Left renal cortex interstitium (tissue), 4 donors: Measurements from ENCODE around the gene ASAH2. TPM values are rescaled to one million over a fixed set of nuclear protein-coding genes. Genes with fewer than 3 reads are reported as not detected.
"Not testable (repeated sequence)": the region's sequence is repeated elsewhere in the genome, so short reads cannot be mapped to it uniquely, and the experiment has no call there.

Source experiments
- DNase-seq, 4 donors: peaks; one replicate each; pipeline ENCODE4 v3.0.0-alpha.2; 2013; ENCODE audit warnings: low read depth in 4 of 4, low spot score in 2 of 4, missing footprints in 1 of 4
- polyA plus RNA-seq, 4 donors: library from polyadenylated mRNA; unstranded; fragments of 120-200 nt; gene quantifications; one replicate each; pipeline ENCODE4 v1.2.1, GENCODE V29; 2013; ENCODE audit not compliant: insufficient read length in 4 of 4

The ASAH2 gene
- polyA plus RNA-seq: 1 to 10 TPM; 2.7 to 5.0 (median 3.4) TPM

DNA sequence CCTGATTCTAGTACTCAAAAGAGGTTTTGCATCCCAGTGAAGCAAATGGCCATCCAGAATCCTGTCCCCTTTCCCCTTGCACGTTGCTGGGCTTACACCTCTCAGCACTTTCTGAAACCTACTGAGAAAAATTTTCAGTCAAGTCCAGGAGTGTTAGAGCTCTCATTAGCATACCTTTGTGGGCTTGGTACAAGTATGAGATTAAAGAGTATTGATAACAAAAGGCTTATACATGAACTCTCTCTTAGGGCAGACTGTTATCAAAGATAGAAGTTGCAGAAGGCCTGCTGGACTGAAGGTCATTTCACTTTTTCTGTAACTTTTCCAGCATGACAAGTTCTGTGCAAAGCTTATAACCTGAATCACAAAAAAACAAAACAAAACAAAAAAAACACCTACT, at the start of gene ASAH2:
TSS of gene ASAH2 (minus strand) at position 123 of the 400 bp plus-strand sequence. CDS start 2,906 bp downstream, outside the sequence.
- DNase-seq: no peak

DNA sequence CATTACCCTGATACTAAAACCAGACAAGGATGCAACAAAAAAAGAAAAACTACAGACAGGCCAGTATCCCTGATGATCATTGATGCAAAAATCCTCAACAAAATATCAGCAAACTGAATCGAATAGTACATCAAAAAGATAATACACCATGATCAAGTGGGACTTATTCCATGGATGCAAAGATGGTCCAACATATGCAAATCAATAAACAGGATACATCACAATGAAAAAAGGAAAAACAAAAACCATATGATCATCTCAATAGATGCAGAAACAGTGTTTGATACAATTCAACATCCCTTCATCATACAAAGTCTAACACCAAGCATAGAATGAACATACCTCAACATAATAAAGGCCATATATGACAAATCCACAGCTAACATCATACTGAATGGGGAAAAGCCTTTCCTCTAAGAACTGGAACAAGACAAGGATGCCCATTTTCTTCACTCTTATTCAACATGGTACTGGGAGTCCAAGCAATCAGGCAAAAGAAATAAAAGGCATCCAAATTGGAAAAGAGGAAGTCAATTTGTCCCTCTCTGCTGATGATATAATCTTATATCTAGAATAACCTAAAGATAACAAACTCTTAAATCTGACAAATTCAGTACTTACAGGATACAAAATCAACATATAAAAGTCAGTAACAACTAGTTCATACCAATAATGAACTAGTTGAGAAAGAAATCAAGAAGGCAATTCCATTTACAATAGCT, 48.8 kb upstream of the ASAH2 start:
- no peak for DNase-seq

DNA sequence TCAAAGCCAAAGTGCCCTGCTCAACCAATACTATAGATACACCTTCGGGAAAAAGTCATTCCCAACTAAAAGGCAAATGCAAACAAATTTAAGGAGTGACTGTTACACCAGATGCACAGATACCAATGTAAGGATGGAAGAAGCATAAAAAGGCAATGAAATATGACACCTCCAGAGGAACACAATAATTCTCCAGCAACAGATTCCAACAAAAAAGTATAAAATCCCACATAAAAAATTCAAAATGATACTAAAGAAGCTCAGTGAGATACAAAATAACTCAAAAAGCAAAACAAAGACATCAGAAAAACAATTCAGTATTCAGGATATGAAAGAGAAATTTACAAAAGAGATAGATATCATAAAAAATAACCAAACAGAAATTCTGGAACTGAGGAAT, 44.1 kb upstream of the ASAH2 start:
- no peak for DNase-seq

DNA sequence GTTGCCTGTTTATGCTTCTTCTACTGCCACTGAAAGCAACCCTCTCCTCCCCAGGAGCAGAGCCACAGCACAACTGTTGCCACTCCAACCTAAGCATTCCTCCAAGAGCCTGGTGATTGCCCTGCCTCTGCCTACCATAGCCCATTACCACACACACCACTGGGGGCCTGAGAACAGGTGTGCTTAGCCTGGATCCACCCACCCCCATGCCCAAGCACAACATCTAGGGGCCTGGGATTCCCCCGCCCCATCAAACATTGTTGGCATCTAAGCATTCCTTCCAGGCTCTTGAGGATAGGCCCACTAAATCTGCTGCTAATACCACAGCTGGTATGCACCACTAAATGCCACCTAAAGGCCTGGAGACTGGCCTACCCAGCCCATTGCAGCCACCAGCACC, 43.3 kb upstream of the ASAH2 start:
- no peak for DNase-seq

DNA sequence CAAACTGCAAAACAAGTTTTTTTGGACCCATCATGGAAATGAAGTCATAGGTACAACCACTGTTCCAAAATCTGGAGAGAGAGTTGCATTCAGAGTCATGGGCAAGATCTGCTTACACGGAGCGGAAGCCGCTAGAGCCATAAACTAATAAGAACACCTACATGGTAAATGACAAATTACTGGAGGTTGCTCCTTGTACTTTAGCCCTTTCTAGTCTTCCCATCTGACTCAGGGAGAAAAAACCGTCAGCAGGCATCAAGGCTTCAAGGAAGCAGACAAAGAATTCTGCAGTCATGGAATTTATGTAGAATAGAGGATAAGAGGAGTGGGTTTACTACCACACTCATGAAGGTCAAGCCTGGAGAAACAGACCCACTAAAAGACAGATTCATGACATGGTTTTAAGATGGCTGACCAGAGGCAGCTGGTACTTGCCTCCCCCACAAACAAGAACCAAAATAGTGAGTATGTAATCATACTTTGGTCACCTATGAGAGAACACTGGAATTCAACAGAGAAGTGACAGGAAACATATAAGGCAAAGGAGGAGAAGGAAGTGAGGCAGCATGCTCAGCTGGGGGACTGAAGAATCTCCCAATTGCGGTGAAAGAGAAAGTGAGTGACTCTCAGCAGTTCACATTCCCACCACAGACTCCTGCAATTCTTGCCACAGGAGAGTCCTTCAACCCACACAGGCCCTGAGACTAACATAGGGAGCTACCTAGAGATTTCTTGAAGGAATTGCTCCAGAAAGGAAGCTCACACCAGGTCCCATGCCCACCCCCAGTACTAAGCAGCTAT, 42.4 kb upstream of the ASAH2 start:
- no peak for DNase-seq

DNA sequence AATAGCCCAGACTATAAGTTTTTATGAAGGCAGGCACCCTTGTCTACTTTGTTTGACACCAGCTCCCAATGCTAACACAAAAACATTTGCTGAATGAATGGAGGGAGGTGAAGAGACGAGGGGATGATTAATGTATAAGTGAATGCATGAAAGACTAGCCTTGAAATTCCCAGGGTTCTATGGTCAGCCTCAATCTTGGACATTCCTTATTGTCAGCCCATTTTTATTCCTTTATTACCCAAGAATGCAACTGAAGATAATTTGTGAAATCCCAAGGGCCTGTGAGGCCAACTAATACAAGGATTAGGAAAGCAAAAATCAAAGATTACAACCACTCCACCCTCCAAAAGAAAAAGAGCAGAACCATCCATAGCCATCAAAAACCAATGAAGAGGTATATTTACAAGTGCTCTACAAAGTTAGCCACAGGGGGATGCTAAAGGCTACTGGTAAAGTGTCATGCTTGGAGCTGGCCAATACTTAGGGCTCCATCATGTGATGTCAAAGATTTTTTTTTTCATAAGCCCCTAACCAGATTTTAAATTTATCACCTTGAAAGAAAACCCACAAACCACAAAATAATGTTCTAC, 40.0 kb upstream of the ASAH2 start:
- no peak for DNase-seq

DNA sequence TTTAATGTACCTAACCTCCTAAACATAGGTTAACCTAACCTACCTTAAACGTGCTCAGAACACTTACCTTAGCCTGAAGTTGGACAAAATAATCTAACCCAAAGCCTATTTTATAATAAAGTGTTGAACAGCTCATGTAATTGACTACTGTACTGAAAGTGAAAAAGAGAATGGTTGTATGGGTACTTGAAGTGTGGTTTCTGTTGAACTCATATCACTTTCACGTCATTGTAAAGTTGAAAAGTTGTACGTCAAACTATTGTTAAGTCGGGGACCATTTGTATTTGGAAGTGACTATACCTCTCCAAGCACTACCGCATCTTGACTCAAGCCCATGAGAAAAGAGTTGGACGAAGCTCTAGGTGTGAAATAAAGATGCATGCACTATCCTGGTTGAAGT, 37.9 kb upstream of the ASAH2 start:
- DNase-seq: no peak

DNA sequence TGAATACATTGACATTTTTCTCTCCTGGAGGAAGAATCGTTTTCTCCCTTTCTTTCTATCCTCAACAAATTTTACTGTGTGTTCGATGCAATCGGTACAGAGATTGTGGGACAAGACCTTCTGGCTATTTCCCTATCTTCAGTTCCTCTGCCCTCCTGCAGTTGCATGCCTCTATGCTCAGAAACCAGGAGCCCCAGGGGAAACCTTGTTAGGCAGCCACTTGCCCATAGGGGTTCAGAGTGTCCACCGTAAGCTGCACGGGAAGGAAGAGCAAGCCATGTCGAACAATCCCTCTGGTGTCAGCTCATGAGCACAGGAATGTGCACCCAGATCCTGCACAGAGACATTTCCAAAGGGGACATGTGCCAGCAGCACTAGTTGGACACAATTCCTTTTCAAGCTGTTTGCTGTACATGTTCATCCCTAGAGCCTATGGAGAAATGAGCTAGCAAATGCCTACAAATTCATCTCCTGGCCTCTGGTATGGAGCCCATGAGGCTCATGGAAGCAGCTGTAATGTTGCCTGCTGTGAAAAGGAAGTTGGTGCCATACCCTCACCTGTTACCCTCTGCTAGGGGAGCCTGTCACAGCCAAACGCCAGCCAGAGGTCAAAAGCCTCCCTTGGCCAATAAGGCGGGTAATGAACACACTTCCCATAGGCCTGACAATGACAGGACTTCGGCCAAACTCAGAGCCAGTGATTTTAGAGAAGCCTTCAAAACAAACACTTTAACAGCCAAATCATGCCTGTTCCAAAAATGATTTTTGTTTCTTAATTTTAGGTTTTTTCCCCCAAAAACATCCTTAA, 35.9 kb upstream of the ASAH2 start:
- no peak for DNase-seq

DNA sequence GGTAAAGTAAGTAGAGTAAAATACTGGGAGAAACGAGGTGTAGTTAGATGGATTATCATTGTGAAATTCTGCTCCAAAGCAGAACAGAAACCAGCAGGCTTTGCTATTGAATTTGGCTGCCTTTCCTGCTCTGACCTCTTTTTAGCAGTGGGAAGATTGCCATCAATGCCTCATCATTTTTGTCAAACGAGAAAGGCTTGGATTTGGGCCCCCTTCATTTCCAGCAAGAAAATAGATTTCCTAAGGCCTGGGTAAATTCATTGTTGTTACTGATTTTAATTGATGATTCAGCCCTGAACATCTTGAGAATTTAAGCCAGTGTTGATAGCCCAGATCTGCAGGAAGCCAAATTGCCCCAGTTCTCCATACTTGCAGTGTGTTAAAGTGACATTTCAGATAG, 35.2 kb upstream of the ASAH2 start:
- DNase-seq: no peak

DNA sequence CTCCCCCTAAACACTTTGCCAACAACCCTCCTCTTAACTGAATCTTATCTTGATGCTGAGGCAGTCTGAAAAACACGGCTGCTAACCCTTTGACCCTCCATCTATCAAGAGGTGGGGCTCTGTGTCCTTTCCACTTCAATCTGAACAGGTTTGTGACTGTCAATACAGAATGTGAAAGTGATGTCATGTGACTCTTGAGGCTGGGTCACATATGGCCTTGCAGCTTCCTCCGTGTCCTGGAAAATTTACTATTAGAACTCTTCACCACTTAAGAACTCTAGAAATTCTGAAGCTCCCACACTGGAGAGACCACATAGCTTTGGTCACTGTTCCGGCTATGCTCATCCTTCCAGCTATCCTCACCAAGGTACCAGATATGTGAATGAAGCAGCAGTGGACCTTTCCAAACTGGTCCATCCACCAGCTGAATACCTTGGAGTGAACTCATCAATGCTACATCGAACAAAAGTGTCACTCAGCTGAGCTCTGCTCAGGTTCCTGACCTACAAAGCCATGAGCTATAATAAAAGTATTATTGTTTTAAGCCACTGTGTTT, 30.7 kb upstream of the ASAH2 start:
- no peak for DNase-seq

DNA sequence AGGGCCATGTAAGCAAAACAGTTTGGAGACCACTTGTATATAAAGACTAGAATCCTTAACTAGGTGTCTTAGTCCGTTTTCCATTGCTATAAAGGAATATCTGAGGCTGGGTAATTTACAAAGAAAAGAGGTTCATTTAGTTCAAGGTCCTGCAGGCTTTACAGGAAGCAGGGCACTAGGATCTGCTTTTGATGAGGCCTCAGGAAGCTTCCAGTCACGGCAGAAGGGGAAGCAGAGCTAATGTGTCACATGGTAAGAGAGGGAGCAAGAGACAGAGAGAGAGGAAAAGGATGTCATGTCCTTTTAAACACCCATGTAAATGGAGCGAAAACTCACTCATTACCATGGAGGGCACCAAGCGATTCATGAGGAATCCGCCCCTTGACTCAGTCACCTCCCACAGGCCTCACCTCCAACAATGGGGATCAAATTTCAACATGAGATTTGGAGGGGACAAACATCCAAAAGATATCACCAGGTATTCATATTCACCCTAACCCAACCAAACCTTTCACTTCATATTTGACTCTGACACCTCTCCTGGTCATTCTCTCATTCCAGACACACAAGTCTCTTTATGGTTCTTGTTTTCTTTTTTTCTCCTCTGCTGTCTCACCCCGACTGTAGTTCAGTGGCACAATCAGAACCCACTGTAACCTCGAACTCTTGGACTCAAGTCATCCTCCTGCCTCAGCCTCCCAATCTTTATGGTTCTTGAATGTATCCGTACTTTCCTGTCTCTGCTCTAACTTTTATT, 30.1 kb upstream of the ASAH2 start:
- DNase-seq: no peak

DNA sequence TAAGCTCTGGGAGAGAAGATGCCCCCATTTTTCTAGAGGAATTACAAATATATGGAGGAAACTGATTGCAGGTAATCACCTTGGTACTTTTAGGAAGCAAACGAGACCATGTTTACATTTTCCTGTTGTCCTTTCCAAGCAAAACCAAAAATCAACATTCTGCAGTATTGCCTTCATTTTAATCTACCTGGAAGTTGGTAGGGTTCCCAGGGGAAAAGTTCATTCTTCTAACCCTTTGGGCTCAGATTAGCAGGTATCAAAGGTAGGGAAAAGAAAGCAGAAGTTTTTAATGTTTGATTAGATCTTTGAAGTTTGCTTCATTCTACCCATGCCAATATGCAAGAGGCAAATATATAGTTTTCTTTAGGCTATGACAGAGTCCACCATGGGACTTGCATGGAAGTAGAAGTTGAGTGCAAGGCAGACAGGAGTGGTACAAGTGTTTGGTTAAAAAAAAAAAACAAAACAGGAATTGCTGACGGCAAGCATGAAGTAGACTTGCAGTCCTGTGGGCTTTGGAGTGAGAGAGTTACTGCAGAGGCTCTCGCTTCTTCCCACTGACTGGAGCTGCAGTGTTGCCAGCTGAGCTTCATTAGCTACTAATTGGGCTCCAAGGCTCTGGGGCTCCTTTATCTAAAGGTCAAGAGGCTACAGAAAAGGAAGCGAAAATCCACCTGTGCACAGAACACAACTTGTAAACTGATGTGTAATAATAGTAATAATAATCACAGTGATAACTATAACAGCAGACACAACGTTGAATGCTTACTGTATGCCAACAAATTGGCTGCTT, 28.9 kb upstream of the ASAH2 start:
- DNase-seq: no peak

DNA sequence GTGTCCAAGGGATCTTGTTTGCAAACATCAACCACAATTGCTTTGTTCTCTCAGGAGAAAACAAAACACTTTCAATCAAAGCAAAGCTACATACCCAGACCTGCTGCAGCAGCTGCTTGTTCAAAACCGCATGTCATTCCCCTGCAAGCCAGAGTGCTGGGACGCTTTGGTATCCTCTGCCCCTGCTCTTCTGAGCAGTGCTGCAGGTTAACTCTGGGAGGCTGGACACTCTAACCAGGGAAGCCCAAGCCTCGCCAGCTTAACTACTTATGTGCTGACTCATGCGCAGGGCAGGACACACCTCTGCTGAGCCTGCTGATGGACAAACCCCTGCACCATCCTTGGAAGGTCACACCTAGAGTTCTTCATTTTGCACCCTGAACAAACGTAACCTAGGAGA, 28.2 kb upstream of the ASAH2 start:
- no peak for DNase-seq

DNA sequence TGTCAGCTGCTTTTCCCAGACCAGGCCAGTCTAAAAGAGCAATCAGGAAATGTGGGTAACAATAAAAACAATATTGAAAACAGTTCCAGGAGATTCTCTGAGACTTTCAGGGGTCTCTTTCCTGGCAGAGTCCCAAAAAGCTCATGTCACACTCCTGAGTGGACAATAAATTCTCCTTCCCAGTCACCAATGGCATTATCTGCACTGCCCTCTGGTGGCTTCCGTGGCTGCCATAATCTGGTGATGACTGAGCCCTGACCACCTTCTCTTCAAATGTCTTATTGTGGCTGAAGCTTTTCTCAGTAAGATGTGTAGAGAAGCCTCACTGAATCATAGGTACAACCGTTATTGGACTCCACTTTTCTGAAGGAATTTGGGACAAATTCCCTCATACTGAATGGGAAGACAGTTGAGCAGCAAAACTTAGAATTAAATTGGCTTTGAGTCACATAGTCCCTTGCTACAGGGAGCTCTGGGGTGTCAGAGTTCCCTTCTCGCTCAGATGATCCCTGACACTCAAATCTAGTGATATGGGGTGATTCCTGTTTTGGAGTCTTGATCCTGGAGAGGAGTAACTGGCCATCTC, 24.4 kb upstream of the ASAH2 start:
- DNase-seq: no peak

DNA sequence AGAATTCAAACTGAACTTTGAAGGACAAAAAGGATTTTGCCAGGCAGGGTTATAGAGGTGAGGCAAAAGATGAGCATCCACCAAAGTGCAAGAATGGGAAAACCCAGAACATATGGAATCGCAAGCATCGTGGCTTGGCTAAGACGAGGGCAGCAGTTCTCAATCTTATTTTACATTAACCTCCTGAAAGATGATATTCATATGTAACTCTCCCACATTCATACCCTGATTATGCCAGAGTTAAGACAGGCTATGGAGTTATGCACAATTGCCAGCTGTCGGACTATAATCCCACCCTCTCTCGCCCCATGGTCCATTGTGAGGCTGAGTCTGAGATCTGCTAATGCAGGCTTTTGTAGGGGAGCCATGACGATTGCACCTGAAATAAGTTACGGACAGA, 21.2 kb upstream of the ASAH2 start:
- DNase-seq: no peak

DNA sequence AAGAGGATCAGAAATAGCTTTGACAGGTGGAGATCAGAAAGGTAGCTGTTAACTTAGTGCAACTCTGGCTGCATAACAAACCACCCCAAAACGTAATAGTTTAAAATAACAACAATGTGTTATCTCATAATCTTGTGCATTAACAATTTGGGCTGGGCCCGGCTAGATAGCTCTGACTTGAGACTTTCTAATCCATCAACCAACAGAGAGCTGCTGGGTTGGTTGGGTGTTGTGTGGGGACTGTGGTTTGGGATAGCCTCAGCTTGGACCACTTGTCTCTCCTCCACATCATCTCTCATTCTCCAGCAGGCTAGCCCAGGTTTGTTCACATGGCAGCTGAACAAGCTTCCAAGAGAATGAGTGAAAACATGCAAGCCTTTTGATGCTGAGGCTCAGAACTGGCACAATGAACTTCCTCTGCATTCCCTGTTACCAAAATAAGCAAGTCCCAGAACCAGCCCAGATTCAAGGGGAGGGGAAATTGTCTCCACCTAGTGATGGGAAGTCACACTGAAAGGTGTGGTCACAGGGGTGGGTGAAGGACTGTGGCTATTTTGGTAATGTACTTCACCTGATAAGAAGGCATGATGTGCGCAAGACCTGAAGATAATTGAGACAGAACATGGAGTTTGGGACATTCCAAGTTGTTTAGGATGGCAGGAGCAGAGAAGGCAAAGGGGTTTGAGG, 20.4 kb upstream of the ASAH2 start:
- DNase-seq: no peak

DNA sequence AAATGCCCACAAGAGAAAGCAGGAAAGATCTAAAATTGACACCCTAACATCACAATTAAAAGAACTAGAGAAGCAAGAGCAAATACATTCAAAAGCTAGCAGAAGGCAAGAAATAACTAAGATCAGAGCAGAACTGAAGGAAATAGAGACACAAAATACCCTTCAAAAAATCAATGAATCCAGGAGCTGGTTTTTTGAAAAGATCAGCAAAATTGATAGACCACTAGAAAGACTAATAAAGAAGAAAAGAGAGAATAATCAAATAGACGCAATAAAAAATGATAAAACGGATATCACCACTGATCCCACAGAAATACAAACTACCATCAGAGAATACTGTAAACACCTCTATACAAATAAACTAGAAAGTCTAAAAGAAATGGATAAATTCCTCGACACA, 16.6 kb upstream of the ASAH2 start:
- not testable (repeated sequence) for DNase-seq

DNA sequence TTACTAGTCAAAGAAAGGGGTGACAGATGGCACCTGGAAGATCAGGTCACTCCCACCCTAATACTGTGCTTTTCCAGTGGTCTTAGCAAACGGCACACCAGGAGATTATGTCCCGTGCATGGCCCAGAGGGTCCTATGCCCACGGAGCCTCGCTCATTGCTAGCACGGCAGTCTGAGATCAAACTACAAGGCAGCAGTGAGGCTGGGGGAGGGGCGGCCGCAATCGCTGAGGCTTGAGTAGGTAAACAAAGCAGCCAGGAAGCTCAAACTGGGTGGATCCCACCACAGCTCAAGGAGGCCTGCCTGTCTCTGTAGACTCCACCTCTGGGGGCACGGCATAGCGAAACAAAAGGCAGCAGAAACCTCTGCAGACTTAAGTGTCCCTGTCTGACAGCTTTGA, 11.3 kb upstream of the ASAH2 start:
- DNase-seq: not testable (repeated sequence)
